ENCODE data around the gene SPAG8.

Gene SPAG8

GRCh38 chr9:35812025-35812602 lies at the start of gene SPAG8:
Gene SPAG8, minus strand, starts transcription at chr9:35812262. Its CDS starts 115 bp downstream, at chr9:35812147.
- Mint-ChIP-seq H3K27me3 (no peaks in the 10 kb centered on the region), H3K4me1 (ENCODE audit: low read depth) (peaks cover 44% of the 10 kb centered on the region), H3K36me3 (ENCODE audit: low read depth) (peaks cover 12% of the 10 kb centered on the region), H3K9me3 (no peaks in the 10 kb centered on the region), H3K4me3 (peak within 1 kb of the TSS; percentile 82), H3K27ac (peak within 1 kb of the TSS; percentile 86)
- intact Hi-C loops (cut with micrococcal nuclease), result loop anchor here (10.0 kb wide), 1 partner anchor 167 kb away; no protein-coding TSS in a partner anchor

DNA sequence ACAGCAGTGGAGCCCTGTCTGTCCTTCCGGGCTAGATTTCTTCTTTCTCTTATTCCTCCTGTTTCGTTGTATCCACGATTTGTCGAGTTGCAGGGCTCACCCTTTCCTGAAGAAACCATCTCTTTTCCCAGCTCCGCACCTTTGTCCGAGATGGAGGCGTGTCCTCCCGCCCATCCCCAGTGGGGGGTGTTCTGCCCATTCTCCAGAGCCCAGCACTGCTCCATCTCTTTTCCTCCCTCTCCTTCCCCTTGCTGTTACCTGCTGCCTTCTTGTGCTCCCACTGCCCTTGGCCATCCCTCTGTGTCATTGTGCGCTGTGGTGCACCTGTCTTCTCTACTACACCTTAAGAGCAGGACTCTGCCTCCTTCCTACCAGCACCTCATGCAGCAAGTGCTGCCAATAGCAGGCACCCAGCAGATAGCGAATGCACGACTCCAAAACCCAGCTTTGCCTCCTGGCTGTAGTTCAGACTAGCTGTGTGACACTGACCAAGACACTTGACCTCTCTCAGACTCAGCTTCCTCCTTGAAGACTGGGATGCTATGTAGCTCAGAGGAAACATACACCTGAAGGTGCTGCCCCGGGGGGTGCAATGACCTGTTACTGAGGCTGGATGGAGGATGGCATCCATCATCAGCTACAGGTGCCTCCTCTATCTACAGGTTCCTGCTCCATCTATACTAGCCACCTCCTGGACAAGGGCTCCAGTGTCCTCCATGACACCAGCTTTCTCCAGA lies 49.3 kb upstream of the SPAG8 start:
- H3K4me1 Mint-ChIP-seq (ENCODE audit: low read depth), result peaks cover 23% of the 10 kb centered on the region

GRCh38 chr9:35859990-35860339 lies 47.9 kb upstream of the SPAG8 start:
- intact Hi-C loops (cut with micrococcal nuclease), result no loop called here
- peaks cover 23% of the 10 kb centered on the region for H3K4me1 Mint-ChIP-seq (ENCODE audit: low read depth)
- H3K9me3 Mint-ChIP-seq, result no peaks in the 10 kb centered on the region
- no peak overlapping the region for H3K4me3 Mint-ChIP-seq
- H3K36me3 Mint-ChIP-seq (ENCODE audit: low read depth), result no peaks in the 10 kb centered on the region
- H3K27me3 Mint-ChIP-seq, result peaks cover 87% of the 10 kb centered on the region
- H3K27ac Mint-ChIP-seq, result no peak overlapping the region

More for the DNA sequence above, 49.3 kb upstream of the SPAG8 start:
- no peak overlapping the region for H3K27ac Mint-ChIP-seq
- no peak overlapping the region for H3K4me3 Mint-ChIP-seq
- no peaks in the 10 kb centered on the region for H3K9me3 Mint-ChIP-seq
- H3K36me3 Mint-ChIP-seq (ENCODE audit: low read depth), result no peaks in the 10 kb centered on the region
- intact Hi-C loops (cut with micrococcal nuclease), result no loop called here
- peaks cover 75% of the 10 kb centered on the region for H3K27me3 Mint-ChIP-seq

GRCh38 chr9:35859310-35859989 lies 47.4 kb upstream of the SPAG8 start:
- H3K27ac Mint-ChIP-seq, result no peak overlapping the region
- no peaks in the 10 kb centered on the region for H3K9me3 Mint-ChIP-seq
- peaks cover 23% of the 10 kb centered on the region for H3K4me1 Mint-ChIP-seq (ENCODE audit: low read depth)
- H3K27me3 Mint-ChIP-seq, result peaks cover 88% of the 10 kb centered on the region
- no peak overlapping the region for H3K4me3 Mint-ChIP-seq
- intact Hi-C loops (cut with micrococcal nuclease), result no loop called here
- H3K36me3 Mint-ChIP-seq (ENCODE audit: low read depth), result no peaks in the 10 kb centered on the region

DNA sequence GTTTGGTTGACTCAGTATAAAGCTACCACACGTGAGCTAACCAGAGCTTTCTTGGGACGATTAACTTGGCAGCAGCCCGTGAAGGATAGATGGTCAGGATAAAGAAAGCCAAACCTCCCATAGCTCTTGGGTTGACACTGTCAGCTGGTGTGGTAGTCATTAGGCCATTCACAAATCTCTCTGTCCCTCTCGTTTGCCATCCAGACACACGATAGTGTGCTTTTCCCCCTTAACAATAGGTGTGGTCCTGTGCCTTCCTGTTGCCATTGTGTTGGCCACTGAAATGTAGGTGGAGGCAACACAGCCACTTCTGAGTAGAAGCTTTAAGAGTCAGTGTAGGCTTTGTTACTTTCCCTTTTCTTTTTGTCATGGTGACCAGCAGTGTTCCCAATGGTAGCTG lies 46.4 kb upstream of the SPAG8 start:
- H3K4me3 Mint-ChIP-seq, result no peak overlapping the region
- H3K27ac Mint-ChIP-seq, result no peak overlapping the region
- no peaks in the 10 kb centered on the region for H3K9me3 Mint-ChIP-seq
- intact Hi-C loops (cut with micrococcal nuclease), result no loop called here
- peaks cover 92% of the 10 kb centered on the region for H3K27me3 Mint-ChIP-seq
- no peaks in the 10 kb centered on the region for H3K36me3 Mint-ChIP-seq (ENCODE audit: low read depth)
- H3K4me1 Mint-ChIP-seq (ENCODE audit: low read depth), result peaks cover 23% of the 10 kb centered on the region

DNA sequence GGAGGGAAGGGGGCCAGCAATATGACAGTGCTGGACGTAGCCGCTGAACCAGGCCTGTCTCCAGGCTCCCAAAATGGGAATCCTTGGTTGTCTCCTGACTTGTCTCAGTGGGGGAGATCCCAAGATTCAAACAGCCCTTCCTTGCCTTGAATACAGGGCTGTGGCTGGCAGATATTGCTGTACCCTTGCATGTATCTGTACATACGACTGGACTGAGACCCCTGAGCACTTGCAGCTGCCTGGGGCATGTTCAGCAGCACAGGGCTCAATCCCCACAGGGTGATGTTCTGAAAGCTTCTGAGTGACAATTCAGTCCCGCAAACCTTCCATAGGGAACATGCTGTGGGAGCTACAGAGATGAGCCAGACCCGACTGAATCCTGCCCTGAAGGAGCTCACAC lies 44.8 kb upstream of the SPAG8 start:
- Mint-ChIP-seq H3K4me3 (no peak overlapping the region), H3K27ac (no peak overlapping the region)
- intact Hi-C loops (cut with micrococcal nuclease), result no loop called here

DNA sequence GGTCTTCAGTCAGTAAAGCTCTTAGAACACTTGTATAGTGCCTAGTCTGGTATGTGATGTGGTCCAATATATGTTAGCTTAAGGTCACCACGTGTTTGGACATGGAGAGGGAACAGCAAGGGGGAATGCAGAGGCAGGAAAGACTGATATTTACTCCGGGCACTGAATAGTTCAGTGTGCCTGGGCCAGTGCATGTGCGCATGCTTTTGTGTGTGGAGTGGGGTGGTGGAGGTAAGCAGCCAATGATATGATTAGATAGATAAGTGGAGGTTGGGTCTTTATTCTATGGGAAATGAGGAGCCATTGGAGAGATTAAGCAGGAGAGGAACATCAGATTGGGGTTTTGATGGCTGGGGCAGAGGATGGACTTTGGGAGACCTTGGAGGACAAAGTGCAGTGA lies 44.1 kb upstream of the SPAG8 start:
- no peaks in the 10 kb centered on the region for H3K9me3 Mint-ChIP-seq

More for the DNA sequence above, 44.8 kb upstream of the SPAG8 start:
- peaks cover 96% of the 10 kb centered on the region for H3K27me3 Mint-ChIP-seq
- H3K36me3 Mint-ChIP-seq (ENCODE audit: low read depth), result no peaks in the 10 kb centered on the region
- H3K9me3 Mint-ChIP-seq, result no peaks in the 10 kb centered on the region
- H3K4me1 Mint-ChIP-seq (ENCODE audit: low read depth), result peaks cover 23% of the 10 kb centered on the region

GRCh38 chr9:35854091-35854762 lies 42.2 kb upstream of the SPAG8 start:
- H3K4me1 Mint-ChIP-seq (ENCODE audit: low read depth), result peaks cover 15% of the 10 kb centered on the region
- peaks cover 89% of the 10 kb centered on the region for H3K27me3 Mint-ChIP-seq
- H3K4me3 Mint-ChIP-seq, result no peak overlapping the region
- H3K27ac Mint-ChIP-seq, result no peak overlapping the region
- H3K9me3 Mint-ChIP-seq, result no peaks in the 10 kb centered on the region
- H3K36me3 Mint-ChIP-seq (ENCODE audit: low read depth), result no peaks in the 10 kb centered on the region
- intact Hi-C loops (cut with micrococcal nuclease), result no loop called here

More for the DNA sequence above, 44.1 kb upstream of the SPAG8 start:
- Mint-ChIP-seq H3K27ac (no peak overlapping the region), H3K4me3 (no peak overlapping the region), H3K36me3 (ENCODE audit: low read depth) (no peaks in the 10 kb centered on the region), H3K4me1 (ENCODE audit: low read depth) (peaks cover 23% of the 10 kb centered on the region), H3K27me3 (peaks cover 96% of the 10 kb centered on the region)
- intact Hi-C loops (cut with micrococcal nuclease), result no loop called here

- no peaks in the 10 kb centered on the region for H3K9me3 Mint-ChIP-seq
- no peaks in the 10 kb centered on the region for H3K36me3 Mint-ChIP-seq (ENCODE audit: low read depth)
- no peak overlapping the region for H3K27ac Mint-ChIP-seq
- intact Hi-C loops (cut with micrococcal nuclease), result no loop called here
- H3K27me3 Mint-ChIP-seq, result peaks cover 89% of the 10 kb centered on the region
- H3K4me3 Mint-ChIP-seq, result no peak overlapping the region
- peaks cover 9% of the 10 kb centered on the region for H3K4me1 Mint-ChIP-seq (ENCODE audit: low read depth)
These were observed 41.1 kb upstream of the SPAG8 start for GRCh38 chr9:35852876-35853865.

DNA sequence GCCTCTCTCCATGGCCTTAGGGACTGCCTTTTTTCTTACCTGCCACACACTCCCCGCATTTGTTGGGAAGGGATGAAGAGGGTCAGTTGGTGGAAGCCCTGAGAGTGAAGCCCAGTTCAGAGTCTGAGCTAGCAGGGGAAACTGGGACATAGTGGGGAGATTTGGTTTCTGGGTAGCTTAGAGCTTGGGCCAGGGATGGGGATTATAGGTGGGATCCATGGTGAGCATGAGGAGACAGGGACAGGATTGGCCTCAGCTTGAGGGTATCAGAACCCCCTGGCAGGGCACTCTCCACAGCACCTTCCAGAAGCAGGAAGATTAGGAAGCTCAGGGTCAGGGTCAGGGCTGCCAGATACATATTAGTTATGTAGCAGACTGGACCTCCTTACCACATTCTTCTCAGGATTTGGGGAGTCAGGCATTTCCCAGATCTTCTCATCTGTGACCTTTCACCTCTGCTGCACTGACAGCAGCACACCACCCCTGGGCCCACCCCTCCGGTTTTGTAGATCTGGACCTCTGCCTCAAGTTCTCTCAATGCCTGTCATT lies 40.3 kb upstream of the SPAG8 start:
- peaks cover 93% of the 10 kb centered on the region for H3K27me3 Mint-ChIP-seq
- intact Hi-C loops (cut with micrococcal nuclease), result no loop called here
- peaks cover 13% of the 10 kb centered on the region for H3K4me1 Mint-ChIP-seq (ENCODE audit: low read depth)
- H3K9me3 Mint-ChIP-seq, result no peaks in the 10 kb centered on the region
- H3K27ac Mint-ChIP-seq, result no peak overlapping the region
- H3K36me3 Mint-ChIP-seq (ENCODE audit: low read depth), result no peaks in the 10 kb centered on the region
- no peak overlapping the region for H3K4me3 Mint-ChIP-seq

- Mint-ChIP-seq H3K9me3 (no peaks in the 10 kb centered on the region), H3K4me3 (no peak overlapping the region), H3K4me1 (ENCODE audit: low read depth) (peaks cover 47% of the 10 kb centered on the region), H3K36me3 (ENCODE audit: low read depth) (no peaks in the 10 kb centered on the region), H3K27ac (no peak overlapping the region), H3K27me3 (peaks cover 78% of the 10 kb centered on the region)
- intact Hi-C loops (cut with micrococcal nuclease), result loop anchor here (5.0 kb wide), 1 partner anchor 34 kb away; no protein-coding TSS in a partner anchor
These were observed 35.9 kb upstream of the SPAG8 start for GRCh38 chr9:35847792-35848572.
